ENCODE measurements around the gene SLC6A17.
A peak's percentile ranks its signal among the peaks of the same experiment; 100 is the strongest.

Gene SLC6A17

GRCh38 chr1:110243574-110243973 is 93.3 kb downstream of the SLC6A17 start:
- DNase-seq: peak; percentile 58

- DNase-seq: no peak
Measured at GRCh38 chr1:110245876-110246620, 95.8 kb downstream of the SLC6A17 start.

GRCh38 chr1:110248746-110249145 is 98.5 kb downstream of the SLC6A17 start:
- no peak for DNase-seq

- DNase-seq: peak; percentile 56
Measured at GRCh38 chr1:110249256-110249655, 99.0 kb downstream of the SLC6A17 start.

GRCh38 chr1:110250008-110250407 is 99.7 kb downstream of the SLC6A17 start:
- DNase-seq: peak; percentile 64

- DNase-seq: no peak
Measured at GRCh38 chr1:110250749-110251148, 100.5 kb downstream of the SLC6A17 start.

Measured in NCI-H82 (cell line).